ENCODE data around the gene SMDT1.

SMDT1 gene

GRCh38 chr22:42079319-42080251 lies at the start of gene SMDT1:
SMDT1 (plus strand) TSS chr22:42079700; CDS start chr22:42079769, 69 bp downstream.
- no peak for TF ChIP-seq CTCF (conservative IDR thresholded peaks at IDR 0.05)
- H3K27ac ChIP-seq: peak within 1 kb of the TSS; percentile 95

- no peak for TF ChIP-seq CTCF (conservative IDR thresholded peaks at IDR 0.05)
- H3K27ac ChIP-seq: no peak overlapping the region
Measured at GRCh38 chr22:42033263-42034181, 46.0 kb upstream of the SMDT1 start.

GRCh38 chr22:42035256-42035655 lies 44.2 kb upstream of the SMDT1 start:
- no peak overlapping the region for H3K27ac ChIP-seq
- TF ChIP-seq CTCF (conservative IDR thresholded peaks at IDR 0.05): no peak

- no peak for TF ChIP-seq CTCF (conservative IDR thresholded peaks at IDR 0.05)
- no peak overlapping the region for H3K27ac ChIP-seq
Measured at GRCh38 chr22:42039271-42039670, 40.2 kb upstream of the SMDT1 start.

- no peak for TF ChIP-seq CTCF (conservative IDR thresholded peaks at IDR 0.05)
- no peak overlapping the region for H3K27ac ChIP-seq
Measured at GRCh38 chr22:42041784-42042183, 37.7 kb upstream of the SMDT1 start.

- no peak overlapping the region for H3K27ac ChIP-seq
- TF ChIP-seq CTCF (conservative IDR thresholded peaks at IDR 0.05): no peak
Measured at GRCh38 chr22:42050641-42051180, 28.8 kb upstream of the SMDT1 start.

- H3K27ac ChIP-seq: no peak overlapping the region
- TF ChIP-seq CTCF (conservative IDR thresholded peaks at IDR 0.05): no peak
Measured at GRCh38 chr22:42052765-42053164, 26.7 kb upstream of the SMDT1 start.
